PC-3 (cell line): ENCODE results near the gene PCDHGB3. TPM values are rescaled to one million over a fixed set of nuclear protein-coding genes. Genes with fewer than 3 reads are reported as not detected.

Experiments used
- ATAC-seq: fragments of 200-7000 bp; cut with Tn5 transposase; 2 replicates; pipeline ENCODE4 v1.9.1; 2020; ENCODE audit warnings: mild to moderate bottlenecking, moderate library complexity
- BruUV-seq: library from RNA; stranded (reverse); fragments of 400-500 nt; replicated peaks from 2 replicates; lab custom pipeline; 2021; lab: Mats Ljungman, UMichigan
- CTCF ChIA-PET: fragments of 300-600 bp; sonication (Branson Sonifier 250); formaldehyde crosslinking; loops from one replicate; lab custom pipeline; 2022; ENCODE audit warnings: antibody characterized with exemption; lab: Charles Lee
- POLR2A ChIA-PET: fragments of 300-600 bp; sonication (Branson Sonifier 250); formaldehyde crosslinking; loops from one replicate; lab custom pipeline; 2022; ENCODE audit warnings: antibody characterized with exemption; ENCODE audit not compliant: unreplicated experiment; lab: Charles Lee
- DNase-seq: peaks from one replicate; pipeline ENCODE4 v3.0.0-alpha.2; 2015
- H2AFZ ChIP-seq: fragments of 300-600 bp; sonication (generic); 2 replicates; pipeline ENCODE4 v1.6.0; 2016; ENCODE audit warnings: antibody characterized with exemption, low read length
- H3F3A ChIP-seq: fragments of 300-600 bp; sonication (generic); one replicate; pipeline ENCODE4 v1.6.0; 2017; ENCODE audit warnings: antibody characterized with exemption, low read length, control low read depth, mild to moderate bottlenecking; ENCODE audit not compliant: unreplicated experiment
- H3K27ac ChIP-seq: fragments of 300-600 bp; sonication (generic); 2 replicates; pipeline ENCODE4 v1.5.1; 2016; ENCODE audit warnings: mild to moderate bottlenecking, low read length
- H3K27me3 ChIP-seq: fragments of 300-600 bp; sonication (generic); 2 replicates; pipeline ENCODE4 v1.6.1; 2016; ENCODE audit warnings: low read length, mixed read lengths
- H3K36me3 ChIP-seq: fragments of 300-600 bp; sonication (generic); 2 replicates; pipeline ENCODE4 v1.6.1; 2016; ENCODE audit warnings: low read depth, mixed run types, low read length, mixed read lengths
- H3K4me1 ChIP-seq: fragments of 300-600 bp; sonication (generic); 2 replicates; pipeline ENCODE4 v1.5.1; 2016; ENCODE audit warnings: low read length; ENCODE audit not compliant: insufficient read depth
- H3K4me2 ChIP-seq: fragments of 300-600 bp; sonication (generic); 2 replicates; pipeline ENCODE4 v1.6.0; 2016; ENCODE audit warnings: low read length
- H3K4me3 ChIP-seq: fragments of 300-600 bp; sonication (generic); 2 replicates; pipeline ENCODE4 v1.5.1; 2016; ENCODE audit warnings: mild to moderate bottlenecking, low read length, mixed read lengths
- H3K79me2 ChIP-seq: fragments of 300-600 bp; sonication (generic); 2 replicates; pipeline ENCODE4 v1.6.1; 2017; ENCODE audit warnings: low read length, mixed read lengths
- H3K9ac ChIP-seq: fragments of 300-600 bp; sonication (generic); 2 replicates; pipeline ENCODE4 v1.6.0; 2016; ENCODE audit warnings: mild to moderate bottlenecking, low read length
- H3K9me2 ChIP-seq: fragments of 300-600 bp; sonication (generic); replicated peaks from 2 replicates; pipeline ENCODE4 v1.6.1; 2016; ENCODE audit warnings: mixed run types, low read length, mixed read lengths
- H3K9me3 ChIP-seq: fragments of 300-600 bp; sonication (generic); 2 replicates; pipeline ENCODE4 v1.6.1; 2016; ENCODE audit warnings: low read length, mixed read lengths
- H4K20me1 ChIP-seq: fragments of 300-600 bp; sonication (generic); 2 replicates; pipeline ENCODE4 v1.6.1; 2016; ENCODE audit warnings: low read length, mixed read lengths
- CTCF ChIP-seq: fragments of 300-600 bp; sonication (generic); conservative IDR thresholded peaks from 2 replicates; pipeline ENCODE4 v1.5.1; 2017; ENCODE audit warnings: antibody characterized with exemption, low read depth, mild to moderate bottlenecking, low read length
- EZH2 ChIP-seq: fragments of 300-600 bp; sonication (generic); IDR thresholded peaks from one replicate; pipeline ENCODE4 v1.6.1; 2017; ENCODE audit warnings: antibody characterized with exemption, mild to moderate bottlenecking, low read length; ENCODE audit not compliant: unreplicated experiment
- EZH2phosphoT487 ChIP-seq: fragments of 300-600 bp; sonication (generic); IDR thresholded peaks from 2 replicates; pipeline ENCODE4 v1.6.1; 2018; ENCODE audit warnings: mild to moderate bottlenecking, antibody characterized with exemption, low read length, borderline replicate concordance
- intact Hi-C: fragments of 100-400 bp; cut with micrococcal nuclease; formaldehyde crosslinking; loops from 2 replicates; pipeline ENCODE4 v1.9.0; 2023
- total RNA-seq: library from RNA; depleted of rRNA; stranded (reverse); fragments of >200 nt; gene quantifications from 2 replicates; pipeline ENCODE4 v1.2.3, GENCODE V29; 2014

PCDHGB3 gene
- total RNA-seq, 1 experiment from 2014 or later = 1.3 TPM

- no peaks in the 10 kb centered on the region for H3K79me2 ChIP-seq
- no peak overlapping the region for H3K4me3 ChIP-seq
- DNase-seq = peak; percentile 4
- TF ChIP-seq EZH2phosphoT487 (no peak), CTCF (0 out of 2 replicates have a peak, but pooled peaks have one; percentile 11)
- no peaks in the 10 kb centered on the region for H3K4me1 ChIP-seq
- ChIA-PET CTCF (no interaction called here), POLR2A (no interaction called here)
- intact Hi-C loops = no loop called here
- 0 out of 2 replicates have a peak, but pooled peaks cover 10% of the 10 kb centered on the region for H3K9me3 ChIP-seq
- H4K20me1 ChIP-seq = no peaks in the 10 kb centered on the region
- H3K4me2 ChIP-seq = no peak overlapping the region
- H3F3A ChIP-seq = no peaks in the 10 kb centered on the region
- ATAC-seq = no peak
- H3K27ac ChIP-seq = no peak overlapping the region
- BruUV-seq = no TSS peak
- H3K9ac ChIP-seq = no peak overlapping the region
- H3K9me2 ChIP-seq = no peaks in the 10 kb centered on the region
- no peaks in the 10 kb centered on the region; the same call in 1 of the 2 replicates for H3K36me3 ChIP-seq
- H2AFZ ChIP-seq = peak overlapping the region; percentile 30; the same call in 1 of the 2 replicates
- no peaks in the 10 kb centered on the region for H3K27me3 ChIP-seq
These were observed 43.8 kb upstream of the PCDHGB3 start for GRCh38 chr5:141326088-141326854.

GRCh38 chr5:141328231-141328630, 41.8 kb upstream of the PCDHGB3 start:
- no peak for TF ChIP-seq CTCF
- no peak for TF ChIP-seq EZH2
- TF ChIP-seq EZH2phosphoT487 = no peak
- no peak overlapping the region for H3K27ac ChIP-seq
- H3K4me2 ChIP-seq = no peak overlapping the region
- no peak overlapping the region for H3K4me3 ChIP-seq
- DNase-seq (peak; percentile 30), ATAC-seq (no peak)
- no peak overlapping the region for H2AFZ ChIP-seq
- H3F3A ChIP-seq = no peaks in the 10 kb centered on the region
- H3K27me3 ChIP-seq = no peaks in the 10 kb centered on the region
- ChIA-PET POLR2A (interaction anchor here (0.6 kb wide), 1 partner anchor 236 kb away, joined by 3 read pairs; no protein-coding TSS in a partner anchor), CTCF (no interaction called here)
- H4K20me1 ChIP-seq = no peaks in the 10 kb centered on the region
- H3K36me3 ChIP-seq = no peaks in the 10 kb centered on the region
- no peaks in the 10 kb centered on the region for H3K9me2 ChIP-seq
- H3K4me1 ChIP-seq = no peaks in the 10 kb centered on the region
- intact Hi-C loops = no loop called here
- 0 out of 2 replicates have a peak, but pooled peaks cover 3% of the 10 kb centered on the region for H3K9me3 ChIP-seq
- no peak overlapping the region for H3K9ac ChIP-seq
- no peaks in the 10 kb centered on the region for H3K79me2 ChIP-seq
- no TSS peak for BruUV-seq
